Transverse colon (tissue), 4 donors: ENCODE results near the gene LIMS1.

Experiments used
- EP300 ChIP-seq: sonication (generic); formaldehyde crosslinking; IDR thresholded peaks from one replicate; pipeline ENCODE4 v1.6.1; 2017; ENCODE audit warnings: antibody characterized with exemption, low read depth
- POLR2A ChIP-seq: fragments of 450-650 bp; IDR thresholded peaks from one replicate; pipeline ENCODE4 v1.6.1; 2016; ENCODE audit warnings: antibody characterized with exemption, mild to moderate bottlenecking, moderate library complexity
- POLR2AphosphoS5 ChIP-seq, 3 donors: sonication (generic); formaldehyde crosslinking; IDR thresholded peaks; one replicate each; pipeline ENCODE4 v1.6.1; 2016; ENCODE audit warnings: antibody characterized with exemption in 3 of 3
- TF ChIP-seq, protein P1 (sequence below), 5 experiments: fragments of 200-600 bp in 3 of 5; fragments of 450-650 bp in 2 of 5; sonication (generic) in 3 of 5; IDR thresholded peaks; 1 replicate in 2 of 5; 2 replicates in 3 of 5; pipeline ENCODE4 v1.5.1; 2016 to 2017; ENCODE audit warnings: antibody characterized with exemption in 5 of 5, inconsistent platforms in 3 of 5, mild to moderate bottlenecking in 2 of 5, moderate library complexity in 1 of 5

DNA sequence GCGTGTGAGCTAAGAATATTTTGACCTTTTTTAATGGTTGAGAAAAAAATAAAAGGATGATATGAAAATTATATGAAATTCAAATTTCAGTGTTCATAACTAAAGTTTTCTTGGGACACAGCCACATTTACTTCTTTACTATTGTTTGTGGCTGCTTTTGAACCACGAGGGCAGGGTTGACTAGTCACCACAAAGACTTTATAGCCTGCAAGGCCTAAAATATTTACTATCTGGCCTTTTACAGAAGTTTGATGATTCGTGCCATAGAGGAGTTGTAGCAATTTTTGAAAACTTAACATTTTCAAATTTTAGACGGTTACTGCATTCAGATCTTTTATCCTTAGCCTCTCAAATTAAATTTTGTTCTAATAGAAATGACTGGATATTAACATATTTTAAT, 69.9 kb downstream of the LIMS1 start:
- TF ChIP-seq POLR2A (no peak), EP300 (no peak), POLR2AphosphoS5 (IDR thresholded peaks at IDR 0.05) (no peak)
- TF ChIP-seq, protein P1, sequence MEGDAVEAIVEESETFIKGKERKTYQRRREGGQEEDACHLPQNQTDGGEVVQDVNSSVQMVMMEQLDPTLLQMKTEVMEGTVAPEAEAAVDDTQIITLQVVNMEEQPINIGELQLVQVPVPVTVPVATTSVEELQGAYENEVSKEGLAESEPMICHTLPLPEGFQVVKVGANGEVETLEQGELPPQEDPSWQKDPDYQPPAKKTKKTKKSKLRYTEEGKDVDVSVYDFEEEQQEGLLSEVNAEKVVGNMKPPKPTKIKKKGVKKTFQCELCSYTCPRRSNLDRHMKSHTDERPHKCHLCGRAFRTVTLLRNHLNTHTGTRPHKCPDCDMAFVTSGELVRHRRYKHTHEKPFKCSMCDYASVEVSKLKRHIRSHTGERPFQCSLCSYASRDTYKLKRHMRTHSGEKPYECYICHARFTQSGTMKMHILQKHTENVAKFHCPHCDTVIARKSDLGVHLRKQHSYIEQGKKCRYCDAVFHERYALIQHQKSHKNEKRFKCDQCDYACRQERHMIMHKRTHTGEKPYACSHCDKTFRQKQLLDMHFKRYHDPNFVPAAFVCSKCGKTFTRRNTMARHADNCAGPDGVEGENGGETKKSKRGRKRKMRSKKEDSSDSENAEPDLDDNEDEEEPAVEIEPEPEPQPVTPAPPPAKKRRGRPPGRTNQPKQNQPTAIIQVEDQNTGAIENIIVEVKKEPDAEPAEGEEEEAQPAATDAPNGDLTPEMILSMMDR (IDR thresholded peaks at IDR 0.05): no peak
